Measurements from ENCODE around the gene INPP5E.
"Not testable (repeated sequence)": the region's sequence is repeated elsewhere in the genome, so short reads cannot be mapped to it uniquely, and the experiment has no call there.

Gene INPP5E

GRCh38 chr9:136429683-136430491 is 9.8 kb downstream of the INPP5E start:
- no peak for DNase-seq (ENCODE audit: low spot score)

- DNase-seq (ENCODE audit: low spot score), result no peak
Measured at GRCh38 chr9:136429075-136429628, 10.5 kb downstream of the INPP5E start.

- DNase-seq (ENCODE audit: low spot score), result no peak
Measured at GRCh38 chr9:136426787-136427186, 12.9 kb downstream of the INPP5E start.

- DNase-seq (ENCODE audit: low spot score), result not testable (repeated sequence)
Measured at GRCh38 chr9:136425367-136425766, 14.3 kb downstream of the INPP5E start.

- DNase-seq (ENCODE audit: low spot score), result no peak
Measured at GRCh38 chr9:136424750-136425362, 14.8 kb downstream of the INPP5E start.

GRCh38 chr9:136423432-136424146 is 16.1 kb downstream of the INPP5E start:
- no peak for DNase-seq (ENCODE audit: low spot score)

GRCh38 chr9:136422876-136423275 is 16.8 kb downstream of the INPP5E start:
- no peak for DNase-seq (ENCODE audit: low spot score)

- no peak for DNase-seq (ENCODE audit: low spot score)
Measured at GRCh38 chr9:136421791-136422190, 17.9 kb downstream of the INPP5E start.

- DNase-seq (ENCODE audit: low spot score), result no peak
Measured at GRCh38 chr9:136419092-136419420, 20.6 kb downstream of the INPP5E start.

- DNase-seq (ENCODE audit: low spot score), result no peak
Measured at GRCh38 chr9:136418182-136419091, 21.2 kb downstream of the INPP5E start.

GRCh38 chr9:136416914-136417313 is 22.7 kb downstream of the INPP5E start:
- DNase-seq (ENCODE audit: low spot score), result no peak

GRCh38 chr9:136416427-136416826 is 23.2 kb downstream of the INPP5E start:
- DNase-seq (ENCODE audit: low spot score), result no peak

GRCh38 chr9:136412962-136413361 is 26.7 kb downstream of the INPP5E start:
- no peak for DNase-seq (ENCODE audit: low spot score)

GRCh38 chr9:136411378-136411777 is 28.3 kb downstream of the INPP5E start:
- no peak for DNase-seq (ENCODE audit: low spot score)

- DNase-seq (ENCODE audit: low spot score), result peak; percentile 92
Measured at GRCh38 chr9:136410500-136411287, 29.0 kb downstream of the INPP5E start, which contains the start of the genes ENTR1 and PMPCA. ENTR1 (minus strand) TSS chr9:136410614; CDS start chr9:136410397, 217 bp downstream. PMPCA (plus strand) TSS chr9:136410658; CDS start chr9:136410669, 11 bp downstream.

- DNase-seq (ENCODE audit: low spot score), result peak; percentile 56
Measured at GRCh38 chr9:136409557-136410455, 29.8 kb downstream of the INPP5E start.

- no peak for DNase-seq (ENCODE audit: low spot score)
Measured at GRCh38 chr9:136407911-136408310, 31.7 kb downstream of the INPP5E start.

GRCh38 chr9:136407061-136407460 is 32.6 kb downstream of the INPP5E start:
- DNase-seq (ENCODE audit: low spot score), result not testable (repeated sequence)

GRCh38 chr9:136405904-136406303 is 33.7 kb downstream of the INPP5E start:
- DNase-seq (ENCODE audit: low spot score), result not testable (repeated sequence)

- DNase-seq (ENCODE audit: low spot score), result no peak
Measured at GRCh38 chr9:136405481-136405880, 34.2 kb downstream of the INPP5E start.
